Thoracic aorta (tissue), 2 donors: Measurements from ENCODE around the gene GPC6. TPM values are rescaled to one million over a fixed set of nuclear protein-coding genes. Genes with fewer than 3 reads are reported as not detected.

Experiments
- ATAC-seq: fragments of 150-250 bp; one replicate; pipeline ENCODE4 v1.8.0; 2017; ENCODE audit warnings: low read depth; ENCODE audit not compliant: insufficient number of reproducible peaks, low FRiP score
- DNase-seq: peaks from one replicate; pipeline ENCODE4 v3.0.0-alpha.2; 2020; ENCODE audit warnings: low spot score
- H3K27ac ChIP-seq, 2 donors: fragments of 200-600 bp; sonication (generic); 1 replicate in 1 of 2; 2 replicates in 1 of 2; pipeline ENCODE4 v1.5.1; 2016; ENCODE audit warnings: mild to moderate bottlenecking in 2 of 2, moderate library complexity in 2 of 2
- H3K27me3 ChIP-seq: fragments of 200-600 bp; sonication (generic); replicated peaks from 2 replicates; pipeline ENCODE4 v1.6.0; 2016; ENCODE audit warnings: mild to moderate bottlenecking; ENCODE audit not compliant: insufficient read depth
- H3K36me3 ChIP-seq: fragments of 200-600 bp; sonication (generic); one replicate; pipeline ENCODE4 v1.5.1; 2016
- H3K4me1 ChIP-seq, 2 donors: fragments of 200-600 bp; sonication (generic); 1 replicate in 1 of 2; 2 replicates in 1 of 2; pipeline versions ENCODE4 v1.5.1 to v1.6.0; 2016; ENCODE audit warnings: low read depth in 2 of 2, mild to moderate bottlenecking in 1 of 2; ENCODE audit not compliant: control insufficient read depth in 1 of 2
- H3K4me3 ChIP-seq: fragments of 200-600 bp; sonication (generic); 2 replicates; pipeline ENCODE4 v1.5.1; 2016; ENCODE audit warnings: mild to moderate bottlenecking
- H3K9me3 ChIP-seq: fragments of 200-600 bp; sonication (generic); 2 replicates; pipeline ENCODE4 v1.5.1; 2016
- CTCF ChIP-seq: fragments of 200-600 bp; sonication (generic); IDR thresholded peaks from one replicate; pipeline ENCODE4 v1.5.1; 2019; ENCODE audit warnings: antibody characterized with exemption
- total RNA-seq, 2 donors: library from RNA; depleted of rRNA; stranded (reverse); fragments of >200 nt; gene quantifications; one replicate each; pipeline versions ENCODE4 v1.1.0 to v1.2.3, GENCODE V29; 2016

Gene GPC6
- total RNA-seq, 2 donors from 2014 or later, result 34.9 to 56.4 TPM

GRCh38 chr13:93951951-93952350 lies 725.3 kb downstream of the GPC6 start:
- Histone ChIP-seq H3K9me3 (no peaks in the 10 kb centered on the region), H3K4me1 (peaks cover 6 to 11% of the 10 kb centered on the region in 2 donors), H3K27me3 (no peaks in the 10 kb centered on the region), H3K4me3 (no peak overlapping the region), H3K36me3 (no peaks in the 10 kb centered on the region), H3K27ac (no peak overlapping the region)
- no peak for TF ChIP-seq CTCF
- no peak for ATAC-seq
- DNase-seq, result no peak

- ATAC-seq (no peak), DNase-seq (no peak)
- Histone ChIP-seq H3K27ac (no peak overlapping the region), H3K4me1 (peaks cover 6 to 11% of the 10 kb centered on the region in 2 donors), H3K27me3 (no peaks in the 10 kb centered on the region), H3K36me3 (no peaks in the 10 kb centered on the region), H3K4me3 (no peak overlapping the region), H3K9me3 (no peaks in the 10 kb centered on the region)
- no peak for TF ChIP-seq CTCF
These were observed 727.2 kb downstream of the GPC6 start for GRCh38 chr13:93953841-93954240.

GRCh38 chr13:93955904-93956303 lies 729.3 kb downstream of the GPC6 start:
- DNase-seq (no peak), ATAC-seq (no peak)
- Histone ChIP-seq H3K27ac (no peak overlapping the region), H3K4me1 (peaks cover 6 to 11% of the 10 kb centered on the region in 2 donors), H3K4me3 (no peak overlapping the region), H3K27me3 (no peaks in the 10 kb centered on the region), H3K36me3 (no peaks in the 10 kb centered on the region), H3K9me3 (no peaks in the 10 kb centered on the region)
- no peak for TF ChIP-seq CTCF

GRCh38 chr13:93956426-93956825 lies 729.8 kb downstream of the GPC6 start:
- ATAC-seq (no peak), DNase-seq (no peak)
- Histone ChIP-seq H3K4me1 (peaks cover 6 to 11% of the 10 kb centered on the region in 2 donors), H3K4me3 (no peak overlapping the region), H3K9me3 (no peaks in the 10 kb centered on the region), H3K27me3 (no peaks in the 10 kb centered on the region), H3K27ac (peak overlapping the region in 1 of 2 donors; percentile 5), H3K36me3 (no peaks in the 10 kb centered on the region)
- no peak for TF ChIP-seq CTCF

- no peak for TF ChIP-seq CTCF
- no peak for DNase-seq
These were observed 730.8 kb downstream of the GPC6 start for GRCh38 chr13:93957371-93957770.

More at GRCh38 chr13:93957371-93957770, 730.8 kb downstream of the GPC6 start:
- no peak for ATAC-seq
- H3K4me3 ChIP-seq, result no peak overlapping the region
- no peaks in the 10 kb centered on the region for H3K36me3 ChIP-seq
- no peaks in the 10 kb centered on the region for H3K27me3 ChIP-seq
- H3K4me1 ChIP-seq, result peaks cover 6 to 11% of the 10 kb centered on the region in 2 donors
- no peak overlapping the region for H3K27ac ChIP-seq
- no peaks in the 10 kb centered on the region for H3K9me3 ChIP-seq
